HG03025 (cell line): Measurements from ENCODE around the gene VDR.
"Not testable (repeated sequence)": the region's sequence is repeated elsewhere in the genome, so short reads cannot be mapped to it uniquely, and the experiment has no call there.

Experiments used
- ATAC-seq: cut with Tn5 transposase; IDR thresholded peaks from one replicate; pipeline ENCODE4 v1.9.1; 2021; ENCODE audit warnings: mild to moderate bottlenecking, moderate library complexity; ENCODE audit not compliant: unreplicated experiment, low FRiP score

The VDR gene

DNA sequence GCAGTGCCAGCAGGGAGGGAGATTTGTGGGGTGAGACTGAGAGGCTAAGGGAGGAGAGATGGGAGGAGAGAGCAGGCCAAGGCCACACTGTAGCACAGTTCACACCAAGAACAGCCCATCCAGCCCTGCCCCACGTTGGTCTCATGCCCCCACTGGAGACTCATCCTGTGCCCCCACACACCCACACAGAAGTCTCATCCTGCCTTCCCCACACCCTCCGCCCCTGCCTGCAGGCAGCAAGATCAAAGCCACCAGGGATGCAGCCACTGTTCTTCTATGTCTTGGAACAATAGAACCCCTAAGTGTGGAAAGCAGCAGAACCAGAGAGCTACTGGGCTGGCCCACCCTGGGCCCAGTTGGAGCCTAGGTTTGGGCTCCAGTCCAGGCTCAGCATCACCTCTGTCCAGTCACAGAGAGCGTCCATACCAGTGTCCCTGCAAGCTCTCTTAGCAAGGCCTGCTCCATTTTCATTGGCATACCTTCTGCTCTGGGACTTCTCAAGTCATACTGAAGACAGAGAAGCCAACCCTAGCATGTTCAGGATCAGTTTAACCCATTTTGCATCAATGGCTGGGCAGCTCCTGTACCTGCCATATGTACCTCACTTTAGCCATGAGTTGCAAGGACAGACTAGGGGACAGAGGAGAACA lies 53.4 kb downstream of the VDR start:
- no peak for ATAC-seq

DNA sequence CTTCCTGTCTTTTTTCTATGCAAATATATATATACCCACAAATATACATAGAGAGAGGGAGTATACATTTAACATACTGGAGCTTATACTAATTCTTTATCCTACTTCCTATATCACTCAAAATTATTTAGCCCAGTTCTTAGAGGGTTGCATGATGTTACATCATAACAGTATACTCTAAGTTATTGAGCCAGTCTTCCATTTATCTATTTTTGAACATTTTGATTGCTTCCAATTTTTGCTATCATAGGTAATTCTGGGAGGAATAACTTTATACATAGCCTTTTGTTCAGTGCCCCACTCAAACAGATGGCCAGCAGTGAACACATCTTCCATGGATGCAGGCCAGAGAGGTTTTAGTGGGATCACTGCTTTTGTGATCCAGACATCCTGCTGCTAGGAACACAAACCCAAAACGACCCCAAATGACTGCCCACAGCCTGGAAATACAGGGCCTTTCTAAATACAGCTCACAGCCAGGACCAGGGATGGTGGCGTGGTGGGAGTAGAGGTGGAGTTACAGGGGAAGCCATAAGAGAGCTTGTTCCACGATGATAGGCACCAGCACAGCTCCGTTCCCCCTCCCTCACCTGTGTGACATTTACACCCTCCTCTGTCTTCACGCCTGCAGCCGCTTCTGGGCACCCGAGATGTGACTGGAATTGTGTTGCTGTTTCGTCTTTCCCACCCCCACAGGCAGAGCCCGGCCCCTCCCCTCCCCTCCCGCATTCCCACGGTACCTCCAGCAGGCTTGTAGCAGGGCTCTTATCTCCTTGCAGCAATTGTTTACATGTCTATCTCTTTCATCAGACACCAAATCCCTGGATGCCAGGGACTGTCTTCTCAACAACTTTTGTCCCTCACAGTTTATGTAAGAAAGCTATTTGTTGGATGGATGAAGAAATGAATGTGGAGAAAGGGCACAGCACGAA lies 54.4 kb downstream of the VDR start:
- no peak for ATAC-seq

DNA sequence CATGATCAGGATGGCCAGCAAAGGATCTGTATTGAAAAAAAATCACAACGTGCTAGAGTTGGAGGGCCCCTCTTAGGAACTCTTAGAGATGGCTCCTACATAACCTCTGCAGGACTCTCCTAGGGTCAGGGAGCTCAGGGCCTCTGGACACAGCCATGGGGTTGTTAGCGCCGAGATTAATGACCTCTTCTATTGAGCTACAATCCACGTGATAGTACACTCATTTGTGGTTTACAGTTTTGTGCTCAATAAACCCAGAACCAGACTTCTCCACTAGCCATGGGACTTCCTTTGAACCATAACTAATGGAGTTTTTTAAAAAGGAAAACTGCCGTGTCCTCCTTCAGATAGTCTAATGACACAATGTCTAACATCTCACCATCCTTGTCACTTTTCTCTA lies 55.5 kb downstream of the VDR start:
- ATAC-seq, result no peak

DNA sequence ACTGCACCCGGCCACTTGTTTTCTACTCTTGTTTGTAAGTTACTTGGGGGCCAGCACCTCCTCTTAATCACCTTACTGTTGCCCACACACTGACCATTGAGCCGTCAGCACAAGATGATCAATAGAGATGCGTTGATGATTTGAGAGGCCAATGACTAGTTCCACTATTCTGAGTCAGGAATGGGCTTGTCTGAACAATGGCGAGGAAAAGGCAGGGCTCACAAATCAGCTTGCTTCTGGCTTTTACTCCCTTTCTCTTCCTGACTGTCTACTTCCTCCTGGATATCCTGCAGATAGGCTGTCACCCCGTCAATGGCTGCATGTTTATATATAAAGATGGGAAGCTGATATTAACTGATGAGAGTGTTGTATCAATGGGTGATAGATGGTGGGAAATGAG lies 55.9 kb downstream of the VDR start:
- no peak for ATAC-seq

DNA sequence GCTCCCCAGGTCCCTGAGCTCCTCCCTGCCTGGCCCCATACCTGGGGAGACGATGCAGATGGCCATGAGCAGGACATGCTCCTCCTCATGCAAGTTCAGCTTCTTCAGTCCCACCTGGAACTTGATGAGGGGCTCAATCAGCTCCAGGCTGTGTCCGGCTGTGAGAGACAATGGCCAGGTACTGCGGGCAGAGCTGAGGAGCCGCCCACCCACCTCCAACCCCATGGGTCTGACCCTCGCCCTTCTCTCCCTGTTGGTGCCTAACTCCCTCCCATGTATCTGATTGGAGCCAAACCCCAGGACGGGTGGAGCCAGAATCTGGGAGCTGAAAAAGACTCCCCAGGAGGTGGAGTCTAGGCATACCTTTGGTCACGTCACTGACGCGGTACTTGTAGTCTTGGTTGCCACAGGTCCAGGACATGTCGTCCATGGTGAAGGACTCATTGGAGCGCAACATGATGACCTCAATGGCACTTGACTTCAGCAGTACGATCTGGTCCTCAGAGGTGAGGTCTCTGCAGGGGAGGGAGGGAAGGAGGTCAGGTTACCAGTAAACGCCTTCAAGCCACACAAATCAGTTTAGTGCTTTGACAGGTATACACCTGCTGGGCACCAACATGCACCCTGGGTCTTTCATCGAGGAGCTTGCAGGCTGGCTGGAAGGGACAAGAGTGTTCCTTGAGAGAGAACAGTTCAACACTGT lies 58.3 kb downstream of the VDR start:
- no peak for ATAC-seq

DNA sequence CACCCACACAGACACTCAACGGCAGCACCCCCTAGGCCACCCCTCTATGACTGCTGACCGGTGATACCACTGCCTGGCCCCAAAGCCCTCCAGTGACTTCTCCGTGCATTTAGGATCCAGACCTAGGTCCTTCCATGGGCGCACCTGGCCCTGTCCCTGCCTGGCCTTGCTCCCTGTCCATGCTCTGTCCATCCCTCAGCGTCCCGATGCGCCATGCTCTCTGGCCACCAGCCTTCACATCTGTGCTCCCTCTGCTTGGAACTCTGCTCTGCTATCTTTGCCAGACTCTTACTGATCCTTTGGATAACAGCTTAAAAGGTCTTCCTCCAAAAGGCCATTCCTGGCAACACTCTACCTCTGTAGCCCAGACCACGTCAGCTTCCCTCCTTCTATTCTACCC lies 59.7 kb downstream of the VDR start:
- ATAC-seq, result no peak

DNA sequence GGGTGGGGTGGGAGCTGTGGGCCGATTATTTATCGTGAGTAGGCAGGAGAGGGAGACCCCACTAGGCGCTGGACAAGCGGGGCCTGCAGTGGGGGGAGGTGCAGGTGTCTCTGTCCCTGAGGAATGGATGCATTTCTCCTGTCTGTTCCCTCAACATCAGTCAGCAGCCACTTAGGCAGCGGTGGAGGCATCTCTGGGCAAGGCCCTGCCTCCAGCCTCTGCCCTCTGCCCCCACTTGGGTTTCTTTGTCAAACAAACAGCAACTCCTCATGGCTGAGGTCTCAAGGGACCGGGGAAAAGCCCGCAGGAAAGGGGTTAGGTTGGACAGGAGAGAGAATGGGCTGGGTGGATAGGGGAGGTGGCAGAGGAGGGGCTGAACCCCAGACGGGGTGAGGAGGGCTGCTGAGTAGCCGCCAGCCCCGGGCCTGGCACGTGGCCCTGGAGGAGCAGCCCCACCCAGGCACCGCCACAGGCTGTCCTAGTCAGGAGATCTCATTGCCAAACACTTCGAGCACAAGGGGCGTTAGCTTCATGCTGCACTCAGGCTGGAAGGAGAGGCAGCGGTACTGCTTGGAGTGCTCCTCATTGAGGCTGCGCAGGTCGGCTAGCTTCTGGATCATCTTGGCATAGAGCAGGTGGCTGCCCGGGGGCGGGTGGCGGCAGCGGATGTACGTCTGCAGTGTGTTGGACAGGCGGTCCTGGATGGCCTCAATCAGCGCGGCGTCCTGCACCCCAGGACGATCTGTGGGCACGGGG lies 60.4 kb downstream of the VDR start:
- ATAC-seq, result no peak

DNA sequence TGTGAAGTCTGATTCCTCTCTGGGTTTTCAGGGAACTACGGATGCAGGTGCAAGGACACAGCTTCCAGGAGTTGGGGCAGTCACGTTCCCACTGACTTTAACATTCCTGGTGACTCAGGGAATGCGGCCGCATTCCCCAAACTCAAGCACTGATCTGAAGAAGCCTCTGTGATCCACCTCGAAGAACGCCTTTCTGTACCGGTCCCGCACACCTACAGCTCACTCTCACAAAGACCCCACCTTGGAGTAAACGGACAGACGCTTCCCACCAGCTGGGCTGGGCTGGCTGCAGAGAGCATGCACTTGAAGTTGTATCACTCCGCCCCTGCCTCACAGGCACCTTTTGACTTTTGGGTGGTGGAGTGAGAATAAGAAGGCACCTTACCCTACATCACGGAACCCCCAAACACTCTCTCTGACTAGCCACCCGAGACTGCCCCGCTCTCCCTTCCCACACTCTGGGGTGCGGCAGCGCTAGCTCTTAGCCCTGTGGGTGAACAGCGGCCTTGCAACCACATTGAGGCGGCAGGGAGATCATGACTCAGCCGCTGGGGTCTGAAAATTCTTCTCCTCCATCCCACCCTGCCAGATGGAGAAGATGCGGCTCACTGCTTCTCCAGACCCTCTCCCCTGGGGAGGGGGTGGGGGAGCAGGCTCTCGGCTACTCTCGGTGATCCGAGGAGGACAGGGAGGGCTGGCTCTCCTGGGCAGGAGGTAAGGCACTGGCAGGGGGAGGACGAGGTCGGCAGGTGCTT lies 61.4 kb downstream of the VDR start:
- no peak for ATAC-seq

DNA sequence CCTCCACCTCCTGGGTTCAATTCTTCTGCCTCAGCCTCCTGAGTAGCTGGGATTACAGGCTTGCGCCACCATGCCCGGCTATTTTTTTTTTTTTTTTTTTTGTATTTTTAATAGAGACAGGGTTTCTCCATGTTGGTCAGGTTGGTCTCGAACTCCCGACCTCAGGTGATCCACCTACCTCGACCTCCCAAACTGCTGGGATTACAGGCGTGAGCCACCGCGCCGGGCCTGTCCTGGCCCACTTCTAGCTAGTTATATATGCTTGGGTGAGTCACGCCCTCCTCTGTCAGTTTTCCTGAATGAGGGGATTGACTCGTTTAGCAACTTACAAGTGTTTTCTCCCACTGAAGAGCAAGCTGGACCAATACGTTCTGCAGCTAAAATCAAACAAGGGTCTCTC lies 62.3 kb downstream of the VDR start:
- not testable (repeated sequence) for ATAC-seq

DNA sequence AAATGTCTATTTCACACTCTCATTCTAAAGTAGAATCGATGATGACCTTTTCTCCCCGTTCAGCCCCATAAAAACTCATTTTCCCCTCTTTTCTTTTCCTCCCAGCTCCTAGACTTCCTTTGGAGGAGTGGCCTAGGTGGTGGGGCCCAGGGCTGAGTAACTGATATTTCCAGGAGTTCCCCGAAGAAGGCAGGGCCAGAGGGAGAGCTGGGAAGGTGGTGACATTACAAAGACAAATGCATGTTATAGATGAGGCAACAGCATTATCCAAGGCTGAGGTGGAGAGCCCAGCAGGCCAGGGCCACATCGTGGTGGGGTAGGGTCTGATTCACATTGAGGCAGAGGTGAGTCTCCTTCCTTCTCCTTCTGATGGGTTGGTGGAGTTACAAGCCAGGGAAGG lies 62.9 kb downstream of the VDR start:
- no peak for ATAC-seq

DNA sequence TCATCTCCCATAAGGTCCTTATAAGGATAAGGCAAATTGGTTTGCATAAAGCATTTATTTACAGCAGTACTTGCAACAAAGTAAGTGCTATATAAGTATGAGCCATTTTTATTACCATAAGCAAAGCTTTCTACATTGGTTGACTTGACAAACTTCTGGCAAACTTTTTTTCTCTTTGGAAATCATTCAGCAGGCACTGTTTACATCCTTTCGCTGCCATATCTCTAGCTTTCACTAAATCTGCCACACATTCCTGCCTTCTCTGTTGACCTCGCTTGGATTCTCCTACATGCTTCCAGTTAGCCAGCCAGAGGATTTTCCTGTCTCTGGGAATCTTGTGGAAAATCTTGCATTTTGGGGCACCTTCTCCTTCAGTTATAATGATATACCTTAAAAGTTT lies 63.3 kb downstream of the VDR start:
- no peak for ATAC-seq

DNA sequence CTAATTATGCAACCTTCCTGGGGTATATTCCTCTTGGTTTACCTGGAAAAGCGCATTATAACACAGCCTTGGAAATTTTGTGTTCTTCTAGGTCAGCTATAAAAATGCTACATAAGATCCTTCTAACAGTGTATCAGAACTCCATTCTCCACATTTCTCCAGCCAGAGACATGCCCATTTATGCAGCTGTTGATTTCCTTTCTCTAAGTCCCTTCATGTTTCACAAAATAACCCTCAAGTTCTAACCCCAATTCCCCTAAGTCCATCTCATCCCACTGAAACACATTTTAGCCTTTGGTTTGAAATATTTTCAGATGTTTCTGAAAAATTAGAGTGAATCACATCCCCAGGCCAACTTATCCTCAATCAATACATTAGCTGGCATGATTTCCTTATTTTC lies 64.2 kb downstream of the VDR start:
- no peak for ATAC-seq

DNA sequence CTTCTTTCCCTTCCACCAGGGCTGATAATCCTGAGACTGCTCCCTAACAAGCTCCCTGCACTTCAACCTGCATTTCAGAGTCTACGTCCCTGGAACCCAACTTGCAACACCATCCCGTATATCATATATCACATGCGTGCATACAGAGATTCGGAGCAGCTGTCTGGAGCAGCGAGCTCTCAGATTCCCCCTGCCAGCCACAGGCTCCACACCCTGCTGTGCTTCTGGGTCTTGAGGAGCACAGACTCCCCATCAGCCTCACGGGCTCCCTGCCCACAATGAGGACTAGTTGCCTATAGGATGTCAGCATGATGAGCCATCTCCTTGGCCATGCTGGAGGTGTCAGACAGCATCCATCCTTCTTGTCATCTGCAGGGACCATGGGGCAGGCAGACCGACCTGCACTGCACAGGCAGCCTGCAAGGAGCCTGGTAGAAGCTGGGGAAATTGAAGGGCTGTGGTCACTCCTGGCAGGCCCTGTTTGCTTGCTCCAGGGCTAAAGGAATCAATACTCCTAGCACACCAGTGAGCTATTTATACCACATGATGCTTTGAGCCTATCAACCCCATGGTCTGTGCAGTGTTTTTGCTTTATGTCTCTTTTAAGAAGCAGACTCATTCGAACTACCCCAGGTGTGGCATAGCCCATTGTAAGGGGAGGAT lies 65.4 kb downstream of the VDR start:
- ATAC-seq, result no peak

DNA sequence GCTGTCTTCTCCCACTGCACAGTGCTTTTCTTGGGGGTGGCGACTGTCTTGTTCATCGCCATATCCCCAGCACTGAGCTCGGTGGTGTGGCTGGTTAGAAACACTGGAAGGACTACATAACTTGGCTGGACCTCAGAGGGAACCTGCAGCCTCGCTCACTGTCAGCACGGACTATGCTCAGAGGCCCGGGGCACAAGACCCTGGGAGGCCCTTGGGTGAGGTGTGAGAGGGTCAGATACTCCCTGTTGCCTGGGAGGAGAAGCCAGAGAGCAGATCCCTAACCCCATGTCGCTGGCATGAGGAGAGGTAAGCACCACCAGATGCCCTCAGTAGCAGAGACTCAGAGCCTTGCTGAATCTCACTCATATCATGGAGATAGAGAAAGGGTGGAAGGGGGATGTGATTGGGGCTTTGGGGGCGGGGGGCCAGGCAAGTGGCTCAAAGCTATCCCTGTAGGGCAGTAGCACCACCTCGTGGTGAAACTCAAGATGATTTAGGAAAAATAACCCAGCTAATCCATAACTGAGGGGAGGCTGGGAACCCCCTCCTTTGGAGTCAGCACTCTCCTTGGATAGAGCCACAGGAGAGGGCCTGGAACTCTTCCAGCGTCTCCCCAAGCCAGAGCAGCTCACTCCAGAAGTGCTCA lies 66.4 kb downstream of the VDR start:
- ATAC-seq, result no peak

DNA sequence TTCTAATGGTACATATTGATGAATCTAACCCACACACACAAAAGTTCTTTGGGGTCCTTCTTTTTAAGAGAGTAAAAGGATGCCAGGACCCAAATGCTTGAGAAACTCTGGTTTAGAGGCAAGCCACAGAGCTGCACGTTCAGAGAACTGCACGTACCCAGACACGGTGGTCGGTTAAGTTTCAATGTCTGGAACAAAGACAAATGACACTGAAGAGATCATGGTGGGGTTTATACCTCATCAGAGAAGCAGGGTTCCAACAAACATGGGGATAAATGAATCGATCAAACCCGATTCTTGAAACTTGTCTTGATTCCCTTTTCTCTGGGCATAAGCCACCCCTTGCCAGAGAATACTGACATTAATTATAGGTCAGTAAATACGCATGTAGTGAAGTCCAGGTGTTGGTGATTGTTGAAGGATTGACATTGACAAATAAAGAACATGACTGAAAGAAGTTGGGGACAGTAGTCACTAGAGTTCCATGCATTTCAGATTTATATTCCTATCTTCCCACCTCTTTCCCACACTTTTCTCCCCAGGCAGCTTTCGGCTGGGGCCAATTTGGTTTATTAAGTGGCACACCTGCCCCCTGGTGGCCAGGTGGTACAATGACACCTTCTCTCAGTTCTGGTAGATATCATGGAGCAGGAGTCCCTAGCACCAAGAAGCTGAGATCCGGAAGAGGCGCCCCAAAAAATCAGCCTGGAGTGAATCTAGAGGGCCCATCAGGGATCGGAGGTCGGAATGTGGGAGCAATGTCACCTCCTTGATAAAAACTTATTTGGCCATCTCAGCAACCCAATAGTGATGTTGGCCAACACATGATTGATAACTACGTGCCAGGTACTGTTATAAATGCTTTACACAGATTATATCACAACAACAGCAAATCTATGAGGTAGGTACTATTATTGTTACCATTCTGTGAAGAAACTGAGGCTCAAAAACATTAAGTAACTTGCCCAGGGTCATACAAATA lies 67.3 kb downstream of the VDR start:
- no peak for ATAC-seq

DNA sequence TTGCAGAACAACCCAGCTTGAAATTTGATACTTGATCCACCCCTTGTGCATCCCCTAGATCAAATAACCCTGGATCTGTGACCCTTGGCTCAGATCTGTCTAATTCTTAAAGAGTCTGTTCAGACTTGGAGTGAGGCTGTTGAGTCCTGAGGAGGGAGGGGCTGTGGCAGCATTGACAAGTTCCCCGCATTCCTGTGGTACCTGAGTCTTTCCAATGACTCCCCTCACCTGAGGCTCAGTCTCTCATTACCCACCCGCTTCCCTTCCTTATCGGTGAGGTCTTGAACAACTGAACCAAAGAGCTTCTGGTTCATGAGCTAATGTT lies 69.0 kb downstream of the VDR start:
- ATAC-seq, result no peak

DNA sequence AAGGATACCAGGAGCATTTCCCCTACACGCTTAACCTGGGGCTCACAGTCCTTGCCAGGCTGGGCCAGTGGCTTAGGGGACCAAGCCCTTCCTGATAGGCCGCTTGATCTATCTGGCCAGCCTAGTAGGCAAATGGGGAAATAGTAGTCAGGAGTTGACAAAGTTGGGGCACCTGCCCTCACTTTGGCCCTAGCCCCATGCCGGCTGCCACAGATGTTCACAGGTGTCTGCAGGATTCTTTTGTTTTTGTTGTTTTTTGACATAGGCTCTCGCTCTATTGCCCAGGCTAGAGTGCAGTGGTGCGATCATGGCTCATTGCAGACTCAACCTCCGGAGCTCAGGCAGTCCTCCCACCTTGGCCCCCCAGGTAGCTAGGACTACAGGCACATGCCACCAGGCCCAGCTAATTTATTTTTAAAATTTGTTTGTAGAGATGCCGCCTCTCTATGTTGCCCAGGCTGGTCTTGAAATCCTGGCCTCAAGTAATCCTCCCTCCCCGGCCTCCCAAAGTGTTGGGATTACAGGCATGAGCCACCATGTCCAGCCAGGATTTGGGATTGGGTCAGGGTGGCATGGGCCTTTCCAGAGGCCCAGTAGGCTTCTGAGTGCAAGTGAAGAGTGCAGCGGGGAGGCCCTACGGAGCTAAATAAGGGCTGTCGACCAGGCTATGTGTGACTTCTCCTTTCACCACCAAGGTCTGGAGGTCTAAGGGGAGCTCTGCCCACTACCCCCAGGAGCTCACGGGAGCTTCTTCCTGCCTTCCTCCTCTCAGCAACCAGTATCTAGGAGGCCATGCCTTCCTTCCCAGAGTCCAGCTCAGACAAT lies 69.6 kb downstream of the VDR start:
- no peak for ATAC-seq
